GM15510 (cell line): Measurements from ENCODE around the gene NET1.

Source experiments
- POLR2A ChIP-seq: IDR thresholded peaks from 3 replicates; pipeline ENCODE4 v1.6.1; 2011; ENCODE audit warnings: borderline replicate concordance; ENCODE audit not compliant: insufficient read length; ENCODE audit errors: extremely low read depth

Gene NET1

GRCh38 chr10:5447611-5448071 is 35.3 kb downstream of the NET1 start:
- TF ChIP-seq POLR2A, result no peak

GRCh38 chr10:5448333-5449001 is 36.1 kb downstream of the NET1 start:
- TF ChIP-seq POLR2A, result no peak

GRCh38 chr10:5449227-5449626 is 36.9 kb downstream of the NET1 start:
- TF ChIP-seq POLR2A, result no peak

GRCh38 chr10:5449823-5450222 is 37.5 kb downstream of the NET1 start:
- TF ChIP-seq POLR2A, result no peak

DNA sequence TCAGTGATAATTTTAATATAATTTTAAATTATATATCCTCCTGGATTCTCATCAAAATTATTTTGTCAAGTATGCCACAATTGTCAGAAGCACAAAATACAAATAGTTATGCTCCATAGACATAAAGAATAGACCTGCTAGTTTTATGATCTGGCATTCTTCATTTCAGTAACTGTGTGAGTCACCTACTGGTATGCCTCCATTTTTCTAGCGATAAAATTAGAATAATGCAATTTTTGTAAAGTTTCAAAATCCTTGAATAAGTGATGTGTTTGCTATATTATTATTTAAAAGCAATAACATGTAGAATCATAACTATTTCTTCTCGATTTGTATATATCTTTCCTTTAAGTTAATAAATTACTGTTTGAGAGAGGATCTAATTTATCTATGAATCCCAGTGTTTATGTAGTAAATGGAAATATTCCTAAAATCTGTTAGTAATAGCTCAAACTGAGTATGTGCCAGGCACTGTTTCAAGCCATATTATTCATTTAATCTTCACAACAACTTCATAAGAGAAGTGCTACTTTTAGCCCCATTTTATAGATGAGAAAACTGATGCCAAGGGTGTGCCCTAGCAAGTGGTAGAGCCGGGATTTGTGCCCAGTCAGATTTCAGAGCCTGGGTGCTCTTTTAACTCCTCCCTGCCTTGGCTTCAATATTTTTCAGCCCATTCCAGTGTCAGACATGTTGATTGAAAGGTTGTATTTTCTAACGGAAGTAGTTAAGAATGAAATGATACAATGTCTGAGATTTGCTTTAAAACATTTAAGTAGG is 38.4 kb downstream of the NET1 start:
- no peak for TF ChIP-seq POLR2A

DNA sequence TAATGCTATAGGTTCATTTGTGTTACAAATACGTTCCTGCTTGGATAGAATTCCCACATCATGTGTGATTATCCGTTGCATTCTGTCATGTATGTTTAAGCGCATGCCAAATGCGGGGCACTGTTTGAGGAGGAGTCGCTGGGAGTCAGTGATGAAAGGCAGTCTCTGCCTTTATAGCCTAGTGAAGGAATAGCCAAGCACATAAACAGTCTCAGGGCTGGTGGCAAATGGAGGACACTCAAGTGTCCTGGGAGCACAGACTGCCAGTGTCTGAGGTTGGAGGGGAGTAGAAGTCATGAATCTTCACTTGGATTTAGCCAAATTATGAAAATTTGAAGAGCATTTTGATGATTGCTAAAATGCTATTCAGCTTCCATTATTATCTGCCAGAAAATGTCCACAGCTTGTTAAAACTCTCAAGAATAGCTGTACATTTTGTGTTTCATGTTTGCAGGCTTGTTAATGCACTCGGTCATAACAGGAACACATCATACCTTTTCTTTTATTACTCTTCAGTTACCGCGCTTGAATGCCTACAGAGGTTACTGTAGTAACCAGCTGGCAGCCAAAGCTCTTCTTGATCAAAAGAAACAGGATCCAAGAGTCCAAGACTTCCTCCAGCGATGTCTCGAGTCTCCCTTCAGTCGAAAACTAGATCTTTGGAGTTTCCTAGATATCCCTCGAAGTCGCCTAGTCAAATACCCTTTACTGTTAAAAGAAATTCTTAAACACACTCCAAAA is 41.6 kb downstream of the NET1 start:
- TF ChIP-seq POLR2A, result no peak

GRCh38 chr10:5456563-5456962 is 44.2 kb downstream of the NET1 start:
- TF ChIP-seq POLR2A, result no peak

DNA sequence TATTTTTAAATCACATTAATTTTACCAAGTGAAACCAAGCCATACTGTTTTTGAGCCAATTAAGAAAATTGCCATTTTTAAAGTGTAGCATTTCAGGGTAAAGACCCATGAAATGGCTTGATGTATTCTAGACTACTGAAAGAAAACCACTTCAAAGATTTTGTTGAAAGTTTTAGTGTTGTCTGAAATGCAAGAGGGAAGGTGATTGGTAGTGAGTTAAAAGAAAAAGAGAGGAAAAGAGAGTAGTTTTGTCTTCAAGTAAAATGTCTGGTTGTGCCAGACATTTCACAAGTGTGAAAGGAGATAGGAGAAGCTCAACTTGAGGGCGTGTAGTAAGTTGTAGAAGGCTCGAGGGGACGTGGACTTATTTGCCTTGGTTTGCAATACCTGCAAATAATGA is 45.4 kb downstream of the NET1 start:
- no peak for TF ChIP-seq POLR2A

- no peak for TF ChIP-seq POLR2A
These were observed 46.1 kb downstream of the NET1 start for GRCh38 chr10:5458425-5458824.

- no peak for TF ChIP-seq POLR2A
These were observed 46.8 kb downstream of the NET1 start for GRCh38 chr10:5458949-5459747.

DNA sequence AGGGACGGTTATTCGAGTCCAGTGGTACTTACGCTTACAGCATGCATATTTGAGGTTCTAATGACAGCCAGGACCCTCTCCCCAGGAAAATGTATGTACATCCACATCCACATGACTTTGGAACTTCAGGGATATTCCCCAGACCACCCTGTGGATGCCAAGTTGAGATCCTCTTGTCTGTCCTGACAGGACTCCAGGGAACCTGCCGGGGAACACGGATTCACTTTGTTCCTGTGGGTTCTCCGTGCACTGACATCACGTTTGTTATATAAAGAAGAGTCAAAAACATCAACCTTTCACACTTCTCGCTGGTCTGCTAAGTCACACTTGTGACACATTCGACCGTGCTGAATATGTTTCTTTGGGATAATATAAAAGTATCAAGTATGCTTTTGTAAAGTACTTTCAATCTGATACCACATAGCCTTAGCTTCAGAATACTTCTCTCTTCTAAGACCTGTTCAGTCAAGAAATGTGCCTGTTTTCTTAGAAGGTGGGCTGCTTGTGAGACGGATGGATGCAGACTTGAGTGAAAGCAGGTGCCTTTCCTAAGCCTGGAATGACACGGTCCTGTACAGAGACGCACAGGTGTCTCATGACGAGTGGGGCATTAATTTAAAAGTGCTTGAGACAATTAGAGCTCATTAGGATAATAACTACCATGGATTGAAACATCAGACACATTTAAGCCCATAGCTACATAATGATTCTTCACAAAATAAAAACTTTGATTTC is 48.3 kb downstream of the NET1 start:
- no peak for TF ChIP-seq POLR2A

DNA sequence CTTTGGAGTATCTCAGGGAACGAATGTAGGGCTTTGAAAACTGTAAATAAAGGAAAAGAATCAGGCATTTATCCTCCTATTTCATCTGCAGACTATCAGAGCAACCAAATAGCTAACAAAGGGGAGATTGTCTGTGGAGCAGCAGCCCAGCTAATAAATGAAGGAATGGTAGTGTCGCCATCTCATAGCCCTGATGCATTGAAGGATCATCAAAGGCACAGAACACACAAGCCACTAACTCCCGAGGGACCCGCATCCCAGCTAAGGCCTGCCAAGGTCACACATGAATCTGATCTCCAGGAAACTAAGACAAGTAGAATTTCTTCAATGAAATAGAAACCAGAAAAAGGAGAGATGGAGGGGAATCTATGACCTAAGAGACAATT is 48.8 kb downstream of the NET1 start:
- no peak for TF ChIP-seq POLR2A

DNA sequence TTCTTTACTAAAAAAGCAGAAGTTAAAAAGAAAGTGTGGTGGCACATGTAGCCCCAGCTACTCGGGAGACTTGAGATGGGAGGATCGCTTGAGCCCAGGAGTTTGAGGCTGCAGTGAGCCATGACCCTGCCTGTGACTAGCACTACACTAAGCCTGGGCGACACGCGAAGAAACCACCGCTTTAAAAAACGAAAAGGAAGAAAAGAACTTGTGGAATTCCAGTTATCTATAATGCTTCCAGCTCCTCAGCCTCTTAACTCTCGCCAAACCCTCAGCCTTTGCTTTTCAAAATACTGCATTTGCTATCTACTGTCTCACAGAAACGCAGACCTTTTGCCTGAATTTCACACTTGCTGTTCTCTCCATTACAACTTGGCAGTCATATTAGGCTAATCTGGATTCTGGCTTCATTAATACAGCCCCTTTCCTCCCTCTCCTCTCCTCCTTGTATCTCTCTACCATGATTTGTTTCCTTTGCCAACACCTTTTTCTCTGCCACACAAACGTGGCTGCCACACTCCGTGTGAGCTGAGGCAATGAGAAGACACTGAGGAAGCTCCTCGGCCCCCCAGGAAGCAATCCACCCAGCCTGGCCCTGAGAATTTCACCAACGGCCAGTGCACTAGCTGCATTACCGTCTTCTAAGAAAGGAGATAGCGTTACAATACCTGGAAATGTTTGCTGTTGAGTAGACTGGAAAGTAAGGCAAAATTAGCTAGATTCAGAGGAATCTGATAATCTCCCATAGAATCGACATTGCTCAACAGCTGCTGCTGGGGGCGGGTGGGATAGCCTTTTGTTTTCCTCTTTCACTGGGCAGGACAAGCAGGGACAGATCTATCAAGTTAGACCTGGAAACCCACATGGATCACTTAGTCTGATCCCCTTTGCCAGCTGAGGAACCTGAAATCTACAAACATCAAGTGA is 49.8 kb downstream of the NET1 start:
- TF ChIP-seq POLR2A, result no peak

- no peak for TF ChIP-seq POLR2A
These were observed 50.5 kb downstream of the NET1 start for GRCh38 chr10:5462841-5463293.

DNA sequence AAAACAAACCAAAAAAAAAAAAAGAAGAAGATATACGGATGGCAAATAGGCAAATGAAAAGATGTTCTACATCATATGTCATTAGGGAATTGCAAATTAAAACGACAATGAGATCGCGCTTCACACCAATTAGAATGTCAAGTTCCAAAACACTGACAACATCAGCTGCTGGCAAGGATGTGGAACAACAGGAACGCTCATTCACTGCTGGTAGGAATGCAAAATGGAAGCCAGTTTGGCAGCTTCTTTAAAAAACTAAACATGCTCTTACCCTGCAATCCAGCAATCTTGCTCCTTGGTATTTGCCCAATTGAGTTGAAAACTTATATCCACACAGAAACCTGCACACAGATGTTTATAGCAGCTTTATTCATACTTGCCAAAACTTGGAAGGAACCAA is 52.2 kb downstream of the NET1 start:
- TF ChIP-seq POLR2A, result no peak
